Stimulated activated CD4-positive, alpha-beta T cell treated with anti-CD3 and anti-CD28 coated beads, Interleukin-1b, Interleukin-23, amount 100 ng/mL, for 48 hours (primary cell): Measurements from ENCODE around the gene LIN7A.

Source experiments
- DNase-seq: peaks from one replicate; pipeline ENCODE4 v3.0.0-alpha.2; 2020

Gene LIN7A

DNA sequence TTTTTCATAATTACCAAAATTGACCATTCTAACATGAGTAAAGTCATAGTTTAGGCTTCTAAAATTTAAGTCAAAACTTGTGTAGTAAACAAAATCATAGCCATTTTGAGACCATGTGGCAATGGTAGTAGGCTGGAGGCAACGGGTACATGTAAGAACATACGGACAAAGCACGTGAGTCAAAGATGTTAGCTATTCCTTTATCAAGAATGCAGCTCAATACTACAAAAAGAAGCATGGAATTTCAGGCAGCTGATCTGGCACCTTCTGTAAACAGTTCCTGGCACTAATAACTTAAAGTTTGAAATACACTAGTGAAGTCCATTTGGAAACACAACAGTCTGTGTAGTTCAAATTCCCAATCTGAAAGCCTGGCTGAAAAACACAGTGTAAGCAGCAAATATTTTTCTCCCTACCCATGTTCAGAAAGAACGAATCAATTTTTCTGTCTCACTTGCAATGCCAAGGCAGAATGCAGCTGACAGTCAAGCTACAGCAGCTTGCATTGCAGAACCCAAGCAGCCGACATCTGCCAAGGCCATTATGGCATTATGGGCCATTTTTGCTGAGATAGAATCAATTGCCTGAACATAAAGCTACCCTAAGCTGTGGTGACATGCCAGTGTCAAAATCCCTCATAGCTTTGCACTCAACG lies 191.8 kb downstream of the LIN7A start:
- no peak for DNase-seq
